GM12864 (cell line): Measurements from ENCODE around the gene CD52.
"Not testable (repeated sequence)": the region's sequence is repeated elsewhere in the genome, so short reads cannot be mapped to it uniquely, and the experiment has no call there.

Experiments
- DNase-seq: peaks from one replicate; pipeline ENCODE4 v3.0.0-alpha.2; 2011; ENCODE audit warnings: low read depth
- H3K4me3 ChIP-seq: 2 replicates; pipeline ENCODE4 v1.5.1; 2011; ENCODE audit warnings: mild to moderate bottlenecking, low read depth, low read length, control low read depth
- TF ChIP-seq, protein P1 (sequence below): IDR thresholded peaks from 2 replicates; pipeline ENCODE4 v1.5.1; 2011; ENCODE audit warnings: low read depth, mild to moderate bottlenecking, moderate library complexity, low read length, control low read depth, inconsistent platforms; ENCODE audit errors: missing control alignments

CD52 gene

DNA sequence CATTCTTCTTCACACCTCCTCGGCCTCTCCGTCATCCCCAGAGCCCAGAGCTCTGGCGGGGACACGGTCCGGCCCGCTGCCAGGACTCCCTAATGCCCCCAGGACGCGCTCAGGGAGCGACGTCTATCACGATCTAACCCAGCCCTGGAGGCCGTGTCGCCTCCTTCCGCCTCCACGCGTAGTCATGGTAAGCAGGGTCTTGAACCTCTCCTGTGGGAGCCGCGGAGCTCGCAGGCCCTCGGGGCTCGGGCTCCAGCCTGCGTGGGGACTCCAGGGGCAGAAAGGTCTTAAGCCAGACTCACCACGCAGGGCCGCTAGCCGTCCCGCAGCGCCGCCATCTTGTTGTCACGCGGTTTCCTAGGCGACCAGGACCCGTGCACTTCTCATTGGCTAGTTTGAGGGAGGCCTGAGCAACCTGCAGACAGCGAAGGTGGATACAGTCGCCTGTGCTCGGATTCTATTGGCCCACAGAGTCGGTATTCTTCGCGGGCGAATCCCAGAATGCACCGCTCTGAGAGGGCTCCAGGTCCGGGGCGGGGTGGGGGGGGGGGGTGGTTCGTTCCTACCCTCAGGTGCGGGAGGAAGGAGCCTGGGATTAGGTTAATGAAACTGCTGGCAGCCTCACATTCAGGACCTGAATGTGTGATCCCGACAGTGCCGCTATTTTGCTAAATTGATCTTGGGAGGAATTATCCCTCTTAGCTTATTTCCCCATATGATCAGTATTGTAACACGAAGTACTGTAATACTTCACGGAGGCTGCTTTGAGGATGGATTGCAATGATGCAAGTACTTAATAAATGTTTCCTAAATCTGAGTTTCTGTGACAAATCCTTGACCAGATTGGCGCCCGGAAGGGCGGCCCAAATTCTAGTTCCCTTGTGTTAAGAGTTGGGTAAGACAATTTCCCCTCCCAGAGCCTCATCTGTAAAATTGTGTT, 11.2 kb upstream of the CD52 start, which contains the start of gene UBXN11:
TSS of gene UBXN11 (minus strand) at position 347 of the 940 bp plus-strand sequence. CDS start 3,753 bp downstream, outside the sequence.
- peak within 1 kb of the TSS; percentile 66 for H3K4me3 ChIP-seq
- peak; percentile 93 for DNase-seq
- TF ChIP-seq, protein P1, sequence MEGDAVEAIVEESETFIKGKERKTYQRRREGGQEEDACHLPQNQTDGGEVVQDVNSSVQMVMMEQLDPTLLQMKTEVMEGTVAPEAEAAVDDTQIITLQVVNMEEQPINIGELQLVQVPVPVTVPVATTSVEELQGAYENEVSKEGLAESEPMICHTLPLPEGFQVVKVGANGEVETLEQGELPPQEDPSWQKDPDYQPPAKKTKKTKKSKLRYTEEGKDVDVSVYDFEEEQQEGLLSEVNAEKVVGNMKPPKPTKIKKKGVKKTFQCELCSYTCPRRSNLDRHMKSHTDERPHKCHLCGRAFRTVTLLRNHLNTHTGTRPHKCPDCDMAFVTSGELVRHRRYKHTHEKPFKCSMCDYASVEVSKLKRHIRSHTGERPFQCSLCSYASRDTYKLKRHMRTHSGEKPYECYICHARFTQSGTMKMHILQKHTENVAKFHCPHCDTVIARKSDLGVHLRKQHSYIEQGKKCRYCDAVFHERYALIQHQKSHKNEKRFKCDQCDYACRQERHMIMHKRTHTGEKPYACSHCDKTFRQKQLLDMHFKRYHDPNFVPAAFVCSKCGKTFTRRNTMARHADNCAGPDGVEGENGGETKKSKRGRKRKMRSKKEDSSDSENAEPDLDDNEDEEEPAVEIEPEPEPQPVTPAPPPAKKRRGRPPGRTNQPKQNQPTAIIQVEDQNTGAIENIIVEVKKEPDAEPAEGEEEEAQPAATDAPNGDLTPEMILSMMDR: no peak

DNA sequence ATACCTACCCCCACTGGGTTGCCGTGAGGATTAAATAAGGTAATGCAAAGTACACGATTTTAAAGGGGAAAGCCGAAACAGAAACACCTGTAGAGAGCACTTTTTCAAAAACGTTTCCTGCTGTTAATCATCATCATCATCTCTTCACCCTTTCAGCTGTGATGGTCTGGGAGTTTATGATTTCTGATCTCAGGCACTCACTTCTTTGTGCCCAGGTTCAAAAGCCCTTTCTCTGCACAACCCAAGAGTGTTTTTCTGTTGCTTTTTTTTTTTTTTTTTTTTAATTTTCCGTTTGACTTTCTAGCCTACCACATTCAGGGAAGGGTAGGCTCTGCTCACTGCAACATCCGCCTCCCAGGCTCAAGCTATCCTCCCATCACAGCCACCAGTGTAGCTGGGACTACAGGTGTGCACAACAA, 10.4 kb upstream of the CD52 start:
- peak overlapping the region; percentile 66 for H3K4me3 ChIP-seq
- DNase-seq: no peak
- TF ChIP-seq, protein P1: no peak

DNA sequence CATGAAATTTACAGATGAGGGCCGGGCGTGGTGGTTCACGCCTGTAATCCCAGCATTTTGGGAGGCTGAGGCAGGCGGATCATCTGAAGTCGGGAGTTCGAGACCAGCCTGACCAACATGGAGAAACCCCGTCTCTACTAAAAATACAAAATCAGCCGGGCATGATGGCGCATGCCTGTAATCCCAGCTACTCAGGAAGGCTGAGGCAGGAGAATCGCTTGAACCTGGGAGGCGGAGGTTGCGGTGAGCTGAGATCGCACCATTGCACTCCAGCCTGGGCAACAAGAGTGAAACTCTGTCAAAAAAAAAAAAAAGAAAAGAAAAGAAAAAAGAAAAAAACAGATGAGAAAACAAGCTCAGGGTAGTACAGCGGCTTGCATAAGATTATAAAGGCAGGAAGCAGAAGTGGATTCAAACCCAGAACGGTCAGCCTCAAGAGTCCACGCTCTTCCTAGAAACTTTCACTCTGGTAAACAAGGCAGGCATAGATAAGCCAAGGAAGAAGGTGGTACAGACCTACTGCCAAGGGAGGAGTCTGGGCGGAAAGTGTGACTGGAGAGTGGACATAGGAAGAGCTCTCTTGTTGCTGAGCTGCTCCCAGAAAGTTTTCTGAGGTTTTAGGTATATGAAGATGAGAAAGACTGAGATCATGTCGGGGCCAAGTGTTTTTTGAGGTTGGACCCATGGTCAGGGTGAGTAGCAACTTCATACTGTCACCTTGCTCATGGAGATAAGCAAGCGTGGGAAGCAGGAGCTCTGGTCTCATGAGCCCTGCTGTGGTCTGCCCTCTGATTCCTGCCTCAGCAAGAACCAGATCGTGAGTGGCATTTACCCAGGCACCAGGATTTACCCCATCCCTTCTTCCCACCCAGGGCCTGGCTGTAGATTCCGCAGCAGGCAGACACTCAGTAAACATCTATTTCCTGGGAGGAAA, 9.5 kb upstream of the CD52 start:
- not testable (repeated sequence) for DNase-seq, H3K4me3 ChIP-seq

DNA sequence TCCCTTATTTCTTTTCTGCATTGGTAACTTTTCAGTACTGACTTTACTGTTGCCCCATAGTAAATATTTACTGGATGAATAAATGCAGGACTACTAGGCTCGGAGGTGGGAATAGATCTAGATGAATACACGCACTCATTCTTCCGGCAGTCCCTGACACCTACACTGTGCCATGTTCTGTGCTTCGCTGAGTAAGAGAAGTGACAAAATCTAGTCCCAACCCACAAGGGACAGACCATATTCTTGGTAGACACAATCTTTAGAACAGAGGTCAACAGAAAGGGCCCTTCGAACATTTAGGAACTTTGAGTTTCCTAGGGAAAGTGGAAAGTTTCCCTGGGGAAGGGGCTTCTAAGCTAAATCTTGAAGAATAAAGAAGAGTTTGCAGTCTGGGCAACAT, 3.3 kb upstream of the CD52 start:
- H3K4me3 ChIP-seq: no peak overlapping the region
- no peak for DNase-seq
- TF ChIP-seq, protein P1: no peak

DNA sequence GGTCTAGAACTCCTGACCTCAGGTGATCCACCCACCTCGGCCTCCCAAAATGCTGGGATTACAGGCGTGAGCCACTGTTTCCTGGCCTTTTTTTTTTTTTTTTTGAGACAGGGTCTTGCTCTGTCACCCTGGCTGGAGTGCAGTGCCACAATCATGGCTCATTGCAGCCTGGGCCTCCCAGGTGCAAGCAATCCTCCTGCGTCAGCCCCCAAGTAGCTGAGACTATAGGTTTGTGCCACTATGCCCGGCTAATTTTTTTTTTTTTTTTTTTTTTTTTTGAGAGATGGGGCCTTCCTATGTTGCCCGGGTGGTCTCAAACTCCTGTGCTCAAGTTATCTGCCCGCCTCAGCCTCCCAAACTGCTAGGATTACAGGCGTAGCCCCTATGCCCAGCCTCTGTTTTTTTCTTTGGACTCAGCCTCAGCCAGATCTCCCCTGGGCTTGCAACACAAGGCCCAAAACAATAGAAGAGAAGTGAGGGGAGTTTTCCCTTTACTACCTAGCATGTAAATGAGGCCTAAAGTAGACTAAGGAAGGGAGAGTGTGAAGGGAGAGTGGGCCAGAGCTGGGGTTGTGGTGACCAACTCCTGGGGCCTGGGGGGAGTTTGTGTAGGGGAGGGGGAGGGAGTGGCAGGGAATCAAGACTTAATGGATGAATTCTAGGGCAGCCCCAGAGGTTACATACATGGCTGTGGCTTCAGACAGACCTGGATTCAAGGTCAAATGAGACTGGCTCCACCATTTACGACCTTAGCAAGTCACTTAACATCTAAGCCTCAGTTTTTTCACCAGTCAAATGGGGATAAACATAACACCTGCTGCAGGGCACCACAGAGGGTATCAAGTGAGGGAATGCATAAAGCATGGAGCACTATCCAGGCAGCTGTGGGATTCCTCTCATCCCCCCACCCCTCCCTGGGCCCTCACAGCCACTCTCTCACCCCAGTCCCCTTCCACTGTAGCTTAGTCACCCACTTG, 1.6 kb upstream of the CD52 start:
- no peak overlapping the region; the same call in 1 of the 2 replicates for H3K4me3 ChIP-seq
- no peak for DNase-seq
- TF ChIP-seq, protein P1: no peak

DNA sequence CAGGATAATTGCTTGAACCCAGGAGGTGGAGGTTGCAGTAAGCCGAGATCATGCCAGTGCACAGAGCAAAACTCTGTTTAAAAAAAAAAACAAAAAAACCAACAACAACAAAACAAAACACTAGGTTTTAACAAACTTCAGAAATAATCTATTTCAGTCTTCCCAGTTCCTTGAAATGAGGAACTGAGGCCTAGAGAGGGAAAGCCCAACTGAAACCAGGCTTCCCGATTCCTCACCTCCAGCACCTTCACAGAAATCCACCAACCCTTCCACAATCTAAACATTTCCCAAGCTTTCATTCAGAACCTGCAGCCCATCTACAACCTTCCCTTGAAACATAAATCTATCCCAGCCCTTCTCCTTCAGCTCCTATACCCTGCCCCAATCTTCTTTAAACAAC, 612 bp upstream of the CD52 start:
- DNase-seq: no peak
- peak overlapping the region; percentile 60; the same call in 1 of the 2 replicates for H3K4me3 ChIP-seq
- TF ChIP-seq, protein P1: no peak
